Measurements from ENCODE around the gene CYLD. TPM values are rescaled to one million over a fixed set of nuclear protein-coding genes. Genes with fewer than 3 reads are reported as not detected.

The CYLD gene
- total RNA-seq, 1 experiment from 2014 or later = 10.1 TPM

DNA sequence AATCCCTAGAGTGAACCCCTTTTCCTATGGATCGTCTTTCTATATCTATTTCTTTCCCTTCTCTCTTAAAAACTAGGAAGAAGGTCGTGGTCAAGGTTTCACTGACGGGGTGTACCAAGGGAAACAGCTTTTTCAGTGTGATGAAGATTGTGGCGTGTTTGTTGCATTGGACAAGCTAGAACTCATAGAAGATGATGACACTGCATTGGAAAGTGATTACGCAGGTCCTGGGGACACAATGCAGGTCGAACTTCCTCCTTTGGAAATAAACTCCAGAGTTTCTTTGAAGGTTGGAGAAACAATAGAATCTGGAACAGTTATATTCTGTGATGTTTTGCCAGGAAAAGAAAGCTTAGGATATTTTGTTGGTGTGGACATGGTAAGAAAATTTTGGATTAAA lies 9.6 kb downstream of the CYLD start:
- intact Hi-C loops (cut with micrococcal nuclease; ENCODE audit: unreplicated experiment) (no loop called here), in situ Hi-C loops (cut with HindIII; ENCODE audit: low pct_unique_long_range_greater_than_20kb, low sequenced_read_pairs) (no loop called here)
- Histone ChIP-seq H3K27me3 (ENCODE audit: control insufficient read depth, insufficient read depth, low read length) (no peaks in the 10 kb centered on the region), H3K9me3 (ENCODE audit: control insufficient read depth, insufficient read depth, low read depth, low read length) (no peaks in the 10 kb centered on the region), H3K4me1 (ENCODE audit: control insufficient read depth, insufficient read depth, low read length) (no peaks in the 10 kb centered on the region), H3K4me3 (ENCODE audit: low read depth in 2 of 2, low read length in 2 of 2) (no peak overlapping the region), H3K36me3 (ENCODE audit: control insufficient read depth, insufficient read depth, low read length) (no peaks in the 10 kb centered on the region), H3K27ac (ENCODE audit: low read length) (no peak overlapping the region)
- no TSS peak for BruUV-seq (replicated peaks)
- CTCF ChIA-PET = no interaction called here
- ATAC-seq = no peak
- POLR2A ChIA-PET = no interaction called here
- no peak for DNase-seq (ENCODE audit: low read depth, low spot score)
- TF ChIP-seq, protein P1, sequence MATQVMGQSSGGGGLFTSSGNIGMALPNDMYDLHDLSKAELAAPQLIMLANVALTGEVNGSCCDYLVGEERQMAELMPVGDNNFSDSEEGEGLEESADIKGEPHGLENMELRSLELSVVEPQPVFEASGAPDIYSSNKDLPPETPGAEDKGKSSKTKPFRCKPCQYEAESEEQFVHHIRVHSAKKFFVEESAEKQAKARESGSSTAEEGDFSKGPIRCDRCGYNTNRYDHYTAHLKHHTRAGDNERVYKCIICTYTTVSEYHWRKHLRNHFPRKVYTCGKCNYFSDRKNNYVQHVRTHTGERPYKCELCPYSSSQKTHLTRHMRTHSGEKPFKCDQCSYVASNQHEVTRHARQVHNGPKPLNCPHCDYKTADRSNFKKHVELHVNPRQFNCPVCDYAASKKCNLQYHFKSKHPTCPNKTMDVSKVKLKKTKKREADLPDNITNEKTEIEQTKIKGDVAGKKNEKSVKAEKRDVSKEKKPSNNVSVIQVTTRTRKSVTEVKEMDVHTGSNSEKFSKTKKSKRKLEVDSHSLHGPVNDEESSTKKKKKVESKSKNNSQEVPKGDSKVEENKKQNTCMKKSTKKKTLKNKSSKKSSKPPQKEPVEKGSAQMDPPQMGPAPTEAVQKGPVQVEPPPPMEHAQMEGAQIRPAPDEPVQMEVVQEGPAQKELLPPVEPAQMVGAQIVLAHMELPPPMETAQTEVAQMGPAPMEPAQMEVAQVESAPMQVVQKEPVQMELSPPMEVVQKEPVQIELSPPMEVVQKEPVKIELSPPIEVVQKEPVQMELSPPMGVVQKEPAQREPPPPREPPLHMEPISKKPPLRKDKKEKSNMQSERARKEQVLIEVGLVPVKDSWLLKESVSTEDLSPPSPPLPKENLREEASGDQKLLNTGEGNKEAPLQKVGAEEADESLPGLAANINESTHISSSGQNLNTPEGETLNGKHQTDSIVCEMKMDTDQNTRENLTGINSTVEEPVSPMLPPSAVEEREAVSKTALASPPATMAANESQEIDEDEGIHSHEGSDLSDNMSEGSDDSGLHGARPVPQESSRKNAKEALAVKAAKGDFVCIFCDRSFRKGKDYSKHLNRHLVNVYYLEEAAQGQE (IDR thresholded peaks at IDR 0.05; ENCODE audit: insufficient read depth in 1 of 2, low read depth in 2 of 2, low read length in 1 of 2) = no peak

DNA sequence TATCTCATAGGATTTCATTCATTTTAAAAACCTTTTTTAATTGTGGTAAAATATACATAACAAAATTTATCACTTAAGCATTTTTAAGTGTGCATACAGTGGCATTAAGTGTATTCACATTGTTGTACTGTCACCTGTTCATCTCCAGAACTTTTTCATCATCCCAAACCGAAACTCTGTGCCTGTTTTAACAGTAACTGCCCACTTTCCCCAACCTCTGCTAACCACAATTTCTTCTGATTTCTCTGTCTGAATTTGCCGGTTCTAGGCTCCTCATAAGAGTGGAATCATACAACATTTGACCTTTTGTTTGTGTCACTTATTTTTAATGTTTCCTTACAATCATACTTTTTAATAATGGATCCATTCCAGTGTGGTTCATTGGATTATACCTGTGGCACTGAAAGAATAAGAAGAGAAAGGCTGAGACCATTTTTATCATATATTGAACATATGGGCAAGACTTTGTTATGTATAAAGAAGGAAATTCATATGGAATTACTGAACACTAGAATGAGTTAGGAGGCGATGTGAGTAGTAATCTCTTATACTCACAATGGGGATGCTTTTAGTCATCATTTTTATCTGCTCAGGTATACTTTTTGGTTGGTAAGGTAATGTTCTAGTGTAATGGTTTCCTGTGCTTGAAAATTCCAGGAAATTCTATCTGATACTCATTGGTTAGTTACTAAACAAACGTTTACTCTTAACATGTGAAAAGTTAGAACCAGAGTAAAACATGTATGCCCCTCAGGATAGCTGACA lies 10.8 kb downstream of the CYLD start:
- POLR2A ChIA-PET = no interaction called here
- intact Hi-C loops (cut with micrococcal nuclease; ENCODE audit: unreplicated experiment) = no loop called here
- DNase-seq (ENCODE audit: low read depth, low spot score) (no peak), ATAC-seq (no peak)
- H3K4me3 ChIP-seq (ENCODE audit: low read depth in 2 of 2, low read length in 2 of 2) = no peak overlapping the region
- TF ChIP-seq POLR2AphosphoS5 (IDR thresholded peaks at IDR 0.05; ENCODE audit: low read depth, low read length) (no peak), SIN3A (IDR thresholded peaks at IDR 0.05; ENCODE audit: borderline replicate concordance, insufficient read depth, low read depth, low read length) (no peak), TCF7L2 (IDR thresholded peaks at IDR 0.05; ENCODE audit: low read depth, low read length) (no peak)
- TF ChIP-seq, protein P2, sequence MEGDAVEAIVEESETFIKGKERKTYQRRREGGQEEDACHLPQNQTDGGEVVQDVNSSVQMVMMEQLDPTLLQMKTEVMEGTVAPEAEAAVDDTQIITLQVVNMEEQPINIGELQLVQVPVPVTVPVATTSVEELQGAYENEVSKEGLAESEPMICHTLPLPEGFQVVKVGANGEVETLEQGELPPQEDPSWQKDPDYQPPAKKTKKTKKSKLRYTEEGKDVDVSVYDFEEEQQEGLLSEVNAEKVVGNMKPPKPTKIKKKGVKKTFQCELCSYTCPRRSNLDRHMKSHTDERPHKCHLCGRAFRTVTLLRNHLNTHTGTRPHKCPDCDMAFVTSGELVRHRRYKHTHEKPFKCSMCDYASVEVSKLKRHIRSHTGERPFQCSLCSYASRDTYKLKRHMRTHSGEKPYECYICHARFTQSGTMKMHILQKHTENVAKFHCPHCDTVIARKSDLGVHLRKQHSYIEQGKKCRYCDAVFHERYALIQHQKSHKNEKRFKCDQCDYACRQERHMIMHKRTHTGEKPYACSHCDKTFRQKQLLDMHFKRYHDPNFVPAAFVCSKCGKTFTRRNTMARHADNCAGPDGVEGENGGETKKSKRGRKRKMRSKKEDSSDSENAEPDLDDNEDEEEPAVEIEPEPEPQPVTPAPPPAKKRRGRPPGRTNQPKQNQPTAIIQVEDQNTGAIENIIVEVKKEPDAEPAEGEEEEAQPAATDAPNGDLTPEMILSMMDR (IDR thresholded peaks at IDR 0.05) = no peak
- TF ChIP-seq, protein P1 (IDR thresholded peaks at IDR 0.05; ENCODE audit: insufficient read depth in 1 of 2, low read depth in 2 of 2, low read length in 1 of 2) = no peak
- in situ Hi-C loops (cut with HindIII; ENCODE audit: low pct_unique_long_range_greater_than_20kb, low sequenced_read_pairs) = no loop called here
- H3K36me3 ChIP-seq (ENCODE audit: control insufficient read depth, insufficient read depth, low read length) = no peaks in the 10 kb centered on the region
- H3K4me1 ChIP-seq (ENCODE audit: control insufficient read depth, insufficient read depth, low read length) = no peaks in the 10 kb centered on the region
- no peaks in the 10 kb centered on the region for H3K27me3 ChIP-seq (ENCODE audit: control insufficient read depth, insufficient read depth, low read length)
- H3K9me3 ChIP-seq (ENCODE audit: control insufficient read depth, insufficient read depth, low read depth, low read length) = no peaks in the 10 kb centered on the region
- BruUV-seq (replicated peaks) = no TSS peak
- H3K27ac ChIP-seq (ENCODE audit: low read length) = no peak overlapping the region
- CTCF ChIA-PET = no interaction called here

All from Panc1 (cell line).